ENCODE measurements around the gene TSPAN10.

DNA sequence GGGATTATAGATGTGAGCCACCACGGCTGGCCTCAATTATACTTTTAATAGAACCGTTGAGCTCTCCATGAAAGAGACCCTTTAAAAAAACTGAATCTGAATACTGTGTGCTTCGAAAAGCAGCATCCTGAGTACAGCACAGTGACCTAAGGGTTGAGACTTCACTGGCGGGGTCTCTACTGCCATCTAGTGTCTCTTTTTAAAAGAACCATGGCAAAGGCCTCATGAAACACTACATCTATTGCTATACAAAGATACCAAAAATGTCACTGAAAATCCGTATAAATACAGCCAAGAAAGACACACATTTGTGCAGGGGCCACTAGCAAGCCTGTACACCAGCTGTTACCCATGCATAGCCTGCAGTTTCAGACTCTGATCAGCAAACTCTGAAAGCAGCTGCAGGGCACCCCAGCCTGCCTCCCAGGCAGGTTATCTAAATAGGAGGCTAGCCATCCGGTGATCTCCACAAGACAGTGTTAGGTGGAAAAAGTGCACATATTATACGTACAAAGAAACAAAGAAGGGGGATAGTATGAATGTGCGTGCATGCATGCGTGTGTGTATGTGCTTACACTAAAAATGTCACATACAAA, 35.4 kb upstream of the TSPAN10 start:
- no peak for TF ChIP-seq POLR2A (IDR thresholded peaks at IDR 0.05)
- TF ChIP-seq, protein P1, sequence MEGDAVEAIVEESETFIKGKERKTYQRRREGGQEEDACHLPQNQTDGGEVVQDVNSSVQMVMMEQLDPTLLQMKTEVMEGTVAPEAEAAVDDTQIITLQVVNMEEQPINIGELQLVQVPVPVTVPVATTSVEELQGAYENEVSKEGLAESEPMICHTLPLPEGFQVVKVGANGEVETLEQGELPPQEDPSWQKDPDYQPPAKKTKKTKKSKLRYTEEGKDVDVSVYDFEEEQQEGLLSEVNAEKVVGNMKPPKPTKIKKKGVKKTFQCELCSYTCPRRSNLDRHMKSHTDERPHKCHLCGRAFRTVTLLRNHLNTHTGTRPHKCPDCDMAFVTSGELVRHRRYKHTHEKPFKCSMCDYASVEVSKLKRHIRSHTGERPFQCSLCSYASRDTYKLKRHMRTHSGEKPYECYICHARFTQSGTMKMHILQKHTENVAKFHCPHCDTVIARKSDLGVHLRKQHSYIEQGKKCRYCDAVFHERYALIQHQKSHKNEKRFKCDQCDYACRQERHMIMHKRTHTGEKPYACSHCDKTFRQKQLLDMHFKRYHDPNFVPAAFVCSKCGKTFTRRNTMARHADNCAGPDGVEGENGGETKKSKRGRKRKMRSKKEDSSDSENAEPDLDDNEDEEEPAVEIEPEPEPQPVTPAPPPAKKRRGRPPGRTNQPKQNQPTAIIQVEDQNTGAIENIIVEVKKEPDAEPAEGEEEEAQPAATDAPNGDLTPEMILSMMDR (IDR thresholded peaks at IDR 0.05), result peak; percentile 29 to 64 (median 56)
